HG03066 (cell line): Measurements from ENCODE around the gene PTPRN2.
"Not testable (repeated sequence)": the region's sequence is repeated elsewhere in the genome, so short reads cannot be mapped to it uniquely, and the experiment has no call there.

Experiments
- ATAC-seq: cut with Tn5 transposase; IDR thresholded peaks from one replicate; pipeline ENCODE4 v1.9.1; 2021; ENCODE audit warnings: low read depth; ENCODE audit not compliant: unreplicated experiment

The PTPRN2 gene

GRCh38 chr7:157943561-157943960 is 644.1 kb downstream of the PTPRN2 start:
- no peak for ATAC-seq

GRCh38 chr7:157941210-157941609 is 646.4 kb downstream of the PTPRN2 start:
- no peak for ATAC-seq

GRCh38 chr7:157940497-157940896 is 647.1 kb downstream of the PTPRN2 start:
- no peak for ATAC-seq

GRCh38 chr7:157938211-157938610 is 649.4 kb downstream of the PTPRN2 start:
- no peak for ATAC-seq

- ATAC-seq = no peak
Measured at GRCh38 chr7:157937406-157937805, 650.2 kb downstream of the PTPRN2 start.

- ATAC-seq = no peak
Measured at GRCh38 chr7:157936976-157937375, 650.6 kb downstream of the PTPRN2 start.

- not testable (repeated sequence) for ATAC-seq
Measured at GRCh38 chr7:157935721-157936120, 651.9 kb downstream of the PTPRN2 start.

GRCh38 chr7:157933219-157934155 is 654.1 kb downstream of the PTPRN2 start:
- ATAC-seq = not testable (repeated sequence)

- ATAC-seq = no peak
Measured at GRCh38 chr7:157932498-157933218, 655.0 kb downstream of the PTPRN2 start.

GRCh38 chr7:157930926-157931466 is 656.6 kb downstream of the PTPRN2 start:
- ATAC-seq = no peak

- no peak for ATAC-seq
Measured at GRCh38 chr7:157930441-157930840, 657.2 kb downstream of the PTPRN2 start.

- no peak for ATAC-seq
Measured at GRCh38 chr7:157929671-157930070, 658.0 kb downstream of the PTPRN2 start.

- no peak for ATAC-seq
Measured at GRCh38 chr7:157928808-157929425, 658.7 kb downstream of the PTPRN2 start.

GRCh38 chr7:157928171-157928794 is 659.3 kb downstream of the PTPRN2 start:
- ATAC-seq = no peak

- no peak for ATAC-seq
Measured at GRCh38 chr7:157927313-157927925, 660.2 kb downstream of the PTPRN2 start.

- no peak for ATAC-seq
Measured at GRCh38 chr7:157926521-157927150, 661.0 kb downstream of the PTPRN2 start.

GRCh38 chr7:157926107-157926506 is 661.5 kb downstream of the PTPRN2 start:
- ATAC-seq = no peak

GRCh38 chr7:157925383-157925875 is 662.2 kb downstream of the PTPRN2 start:
- ATAC-seq = no peak

- no peak for ATAC-seq
Measured at GRCh38 chr7:157923903-157924630, 663.6 kb downstream of the PTPRN2 start.
